SU-DHL-6 (cell line): ENCODE data around the gene HTN1.
"Not testable (repeated sequence)": the region's sequence is repeated elsewhere in the genome, so short reads cannot be mapped to it uniquely, and the experiment has no call there.

ENCODE experiments used
- H2AFZ ChIP-seq: fragments of 200-600 bp; sonication (generic); 2 replicates; pipeline ENCODE4 v1.6.1; 2014; ENCODE audit warnings: low read depth, mild to moderate bottlenecking, moderate library complexity, mixed read lengths, antibody characterized with exemption, low read length; ENCODE audit not compliant: severe bottlenecking
- H3F3A ChIP-seq: fragments of 200-600 bp; shearing (Covaris generic); 2 replicates; pipeline ENCODE4 v1.6.0; 2016; ENCODE audit warnings: antibody characterized with exemption, mild to moderate bottlenecking; ENCODE audit not compliant: insufficient read depth
- H3K27ac ChIP-seq: fragments of 200-600 bp; sonication (generic); 2 replicates; pipeline ENCODE4 v1.5.1; 2016; ENCODE audit warnings: low read depth, mild to moderate bottlenecking, low read length, moderate library complexity, mixed read lengths
- H3K27me3 ChIP-seq: fragments of 200-600 bp; sonication (generic), shearing (Covaris generic); 2 replicates; pipeline ENCODE4 v1.6.0; 2014; ENCODE audit warnings: mild to moderate bottlenecking, low read length
- H3K36me3 ChIP-seq: fragments of 200-600 bp; sonication (generic); 2 replicates; pipeline ENCODE4 v1.6.1; 2014; ENCODE audit warnings: mild to moderate bottlenecking, low read length, mixed read lengths
- H3K4me2 ChIP-seq: fragments of 300-600, 200-600 bp; shearing (Covaris generic), sonication (generic); 2 replicates; pipeline ENCODE4 v1.6.0; 2014; ENCODE audit warnings: low read length, low read depth, mild to moderate bottlenecking; ENCODE audit not compliant: poor library complexity, severe bottlenecking
- H3K4me3 ChIP-seq: fragments of 200-600 bp; sonication (generic); 2 replicates; pipeline ENCODE4 v1.5.1; 2014; ENCODE audit warnings: antibody characterized with exemption, low read length, mild to moderate bottlenecking, mixed read lengths; ENCODE audit not compliant: insufficient read depth, poor library complexity, severe bottlenecking
- H3K79me2 ChIP-seq: fragments of 200-600 bp; sonication (generic); 2 replicates; pipeline ENCODE4 v1.6.1; 2014; ENCODE audit warnings: mild to moderate bottlenecking, low read length, moderate library complexity; ENCODE audit not compliant: insufficient read depth
- H3K9ac ChIP-seq: fragments of 200-600 bp; sonication (generic); 2 replicates; pipeline ENCODE4 v1.7.0; 2014; ENCODE audit warnings: mild to moderate bottlenecking, low read length
- H3K9me2 ChIP-seq: fragments of 200-600 bp; sonication (generic); replicated peaks from 2 replicates; pipeline ENCODE4 v1.6.1; 2014; ENCODE audit warnings: low read length; ENCODE audit not compliant: insufficient read depth
- H3K9me3 ChIP-seq: fragments of 200-600 bp; sonication (generic); 2 replicates; pipeline ENCODE4 v1.6.1; 2014; ENCODE audit warnings: low read length, mixed read lengths; ENCODE audit not compliant: insufficient read depth
- H4K20me1 ChIP-seq: fragments of 200-600 bp; sonication (generic); 2 replicates; pipeline ENCODE4 v1.6.1; 2014; ENCODE audit warnings: low read depth, mild to moderate bottlenecking, antibody characterized with exemption, low read length, moderate library complexity, mixed read lengths
- CTCF ChIP-seq: fragments of 200-600 bp; sonication (generic); IDR thresholded peaks from one replicate; pipeline ENCODE4 v1.5.1; 2017; ENCODE audit warnings: antibody characterized with exemption, mild to moderate bottlenecking, low read length, moderate library complexity; ENCODE audit not compliant: insufficient read depth, poor library complexity, severe bottlenecking
- EZH2phosphoT487 ChIP-seq: fragments of 200-600 bp; sonication (generic), shearing (Covaris generic); conservative IDR thresholded peaks from 2 replicates; pipeline ENCODE4 v1.6.1; 2018; ENCODE audit warnings: mild to moderate bottlenecking, antibody characterized with exemption, low read length, moderate library complexity, mixed read lengths

HTN1 gene

GRCh38 chr4:70023218-70023617, 27.0 kb upstream of the HTN1 start:
- Histone ChIP-seq H3K36me3 (no peaks in the 10 kb centered on the region), H4K20me1 (no peaks in the 10 kb centered on the region), H2AFZ (no peak overlapping the region), H3K27me3 (no peaks in the 10 kb centered on the region), H3K27ac (no peak overlapping the region), H3K79me2 (no peaks in the 10 kb centered on the region), H3K4me3 (no peak overlapping the region), H3K9me2 (no peaks in the 10 kb centered on the region), H3K9ac (no peak overlapping the region), H3F3A (no peaks in the 10 kb centered on the region), H3K9me3 (no peaks in the 10 kb centered on the region), H3K4me2 (no peak overlapping the region)
- TF ChIP-seq EZH2phosphoT487 (no peak), CTCF (no peak)

- Histone ChIP-seq H3K4me2 (no peak overlapping the region), H3K4me3 (no peak overlapping the region), H3K9me3 (no peaks in the 10 kb centered on the region), H3K79me2 (no peaks in the 10 kb centered on the region), H3K9me2 (no peaks in the 10 kb centered on the region), H4K20me1 (no peaks in the 10 kb centered on the region), H3K27me3 (no peaks in the 10 kb centered on the region), H3F3A (no peaks in the 10 kb centered on the region), H3K36me3 (no peaks in the 10 kb centered on the region), H3K27ac (no peak overlapping the region), H3K9ac (no peak overlapping the region), H2AFZ (no peak overlapping the region)
- no peak for TF ChIP-seq CTCF
- TF ChIP-seq EZH2phosphoT487 = no peak
Observed at GRCh38 chr4:70027011-70027410, 23.2 kb upstream of the HTN1 start.

- H3K9me3 ChIP-seq, H4K20me1 ChIP-seq, H3K27me3 ChIP-seq, H3K9ac ChIP-seq, H3K27ac ChIP-seq, H3K9me2 ChIP-seq, H3F3A ChIP-seq, H3K79me2 ChIP-seq, H3K36me3 ChIP-seq, H2AFZ ChIP-seq, H3K4me3 ChIP-seq, H3K4me2 ChIP-seq: not testable (repeated sequence)
Observed at GRCh38 chr4:70028159-70028558, 22.1 kb upstream of the HTN1 start, which contains the start of gene HTN3. Gene HTN3 (plus strand): TSS chr4:70028459. CDS start chr4:70030741, 2,282 bp downstream.

GRCh38 chr4:70037559-70037958, 12.7 kb upstream of the HTN1 start:
- not testable (repeated sequence) for H3K9me2 ChIP-seq, H3K9ac ChIP-seq, H3K79me2 ChIP-seq, H3K4me2 ChIP-seq, H3K27me3 ChIP-seq, H3K9me3 ChIP-seq, H3F3A ChIP-seq, H4K20me1 ChIP-seq, H3K27ac ChIP-seq, H3K4me3 ChIP-seq, H3K36me3 ChIP-seq, H2AFZ ChIP-seq

GRCh38 chr4:70039928-70040327, 10.3 kb upstream of the HTN1 start:
- H3K9me2 ChIP-seq, H3F3A ChIP-seq, H3K36me3 ChIP-seq, H3K9me3 ChIP-seq, H3K4me2 ChIP-seq, H3K79me2 ChIP-seq, H3K27ac ChIP-seq, H3K4me3 ChIP-seq, H3K27me3 ChIP-seq, H2AFZ ChIP-seq, H3K9ac ChIP-seq, H4K20me1 ChIP-seq: not testable (repeated sequence)
